ENCODE measurements around the gene ENOX1.
"Not testable (repeated sequence)": the region's sequence is repeated elsewhere in the genome, so short reads cannot be mapped to it uniquely, and the experiment has no call there.

The ENOX1 gene

GRCh38 chr13:43431290-43431716 is 355.5 kb downstream of the ENOX1 start:
- no peak for DNase-seq (ENCODE audit: low spot score)

- no peak for DNase-seq (ENCODE audit: low spot score)
Measured at GRCh38 chr13:43428545-43429296, 358.1 kb downstream of the ENOX1 start.

- DNase-seq (ENCODE audit: low spot score) = no peak
Measured at GRCh38 chr13:43426355-43426754, 360.4 kb downstream of the ENOX1 start.

GRCh38 chr13:43425234-43425633 is 361.5 kb downstream of the ENOX1 start:
- DNase-seq (ENCODE audit: low spot score) = no peak

GRCh38 chr13:43424412-43424811 is 362.4 kb downstream of the ENOX1 start:
- DNase-seq (ENCODE audit: low spot score) = no peak

GRCh38 chr13:43422116-43422515 is 364.7 kb downstream of the ENOX1 start:
- no peak for DNase-seq (ENCODE audit: low spot score)

- not testable (repeated sequence) for DNase-seq (ENCODE audit: low spot score)
Measured at GRCh38 chr13:43416842-43417241, 369.9 kb downstream of the ENOX1 start.

GRCh38 chr13:43416408-43416807 is 370.4 kb downstream of the ENOX1 start:
- DNase-seq (ENCODE audit: low spot score) = not testable (repeated sequence)

GRCh38 chr13:43415903-43416391 is 370.8 kb downstream of the ENOX1 start:
- DNase-seq (ENCODE audit: low spot score) = not testable (repeated sequence)

- DNase-seq (ENCODE audit: low spot score) = no peak
Measured at GRCh38 chr13:43414111-43414510, 372.7 kb downstream of the ENOX1 start.

- peak; percentile 17 for DNase-seq (ENCODE audit: low spot score)
Measured at GRCh38 chr13:43411741-43412140, 375.0 kb downstream of the ENOX1 start.

GRCh38 chr13:43411211-43411610 is 375.6 kb downstream of the ENOX1 start:
- DNase-seq (ENCODE audit: low spot score) = no peak

GRCh38 chr13:43408274-43408673 is 378.5 kb downstream of the ENOX1 start:
- no peak for DNase-seq (ENCODE audit: low spot score)

GRCh38 chr13:43407023-43407581 is 379.7 kb downstream of the ENOX1 start:
- DNase-seq (ENCODE audit: low spot score) = no peak

- peak; percentile 29 for DNase-seq (ENCODE audit: low spot score)
Measured at GRCh38 chr13:43405457-43405856, 381.3 kb downstream of the ENOX1 start.

GRCh38 chr13:43402380-43402779 is 384.4 kb downstream of the ENOX1 start:
- DNase-seq (ENCODE audit: low spot score) = no peak

GRCh38 chr13:43401361-43401760 is 385.4 kb downstream of the ENOX1 start:
- no peak for DNase-seq (ENCODE audit: low spot score)

GRCh38 chr13:43397111-43397510 is 389.7 kb downstream of the ENOX1 start:
- peak; percentile 17 for DNase-seq (ENCODE audit: low spot score)

- no peak for DNase-seq (ENCODE audit: low spot score)
Measured at GRCh38 chr13:43391036-43391435, 395.7 kb downstream of the ENOX1 start.

GRCh38 chr13:43390619-43391018 is 396.2 kb downstream of the ENOX1 start:
- DNase-seq (ENCODE audit: low spot score) = no peak

GRCh38 chr13:43389983-43390382 is 396.8 kb downstream of the ENOX1 start:
- no peak for DNase-seq (ENCODE audit: low spot score)

GRCh38 chr13:43389573-43389972 is 397.2 kb downstream of the ENOX1 start:
- no peak for DNase-seq (ENCODE audit: low spot score)

GRCh38 chr13:43388282-43389034 is 398.3 kb downstream of the ENOX1 start:
- no peak for DNase-seq (ENCODE audit: low spot score)
